GM12891 (cell line): Measurements from ENCODE around the gene ZNF740.

Experiments
- POLR2A ChIP-seq: IDR thresholded peaks from 2 replicates; pipeline ENCODE4 v1.6.1; 2011; ENCODE audit warnings: low read depth, low read length, control low read depth
- POLR2AphosphoS5 ChIP-seq: IDR thresholded peaks from 2 replicates; pipeline ENCODE4 v1.6.1; 2011; ENCODE audit warnings: low read depth, low read length, control low read depth
- POU2F2 ChIP-seq: IDR thresholded peaks from 2 replicates; pipeline ENCODE4 v1.6.1; 2011; ENCODE audit warnings: low read depth, mild to moderate bottlenecking, control low read depth, low read length, moderate library complexity
- TAF1 ChIP-seq: IDR thresholded peaks from 2 replicates; pipeline ENCODE4 v1.6.1; 2011; ENCODE audit warnings: low read depth, low read length, control low read depth

- TF ChIP-seq POLR2A (no peak), POLR2AphosphoS5 (no peak), TAF1 (no peak), POU2F2 (no peak)
These were observed 27.9 kb downstream of the ZNF740 start for GRCh38 chr12:53208435-53208834.
